Endothelial cell (in vitro differentiated cells): ENCODE data around the gene PMM2. TPM values are rescaled to one million over a fixed set of nuclear protein-coding genes. Genes with fewer than 3 reads are reported as not detected.

Experiments used
- DNase-seq: peaks from one replicate; pipeline ENCODE4 v3.0.0; 2021; ENCODE audit warnings: low spot score
- H3K27ac Mint-ChIP-seq: one replicate; pipeline ENCODE4 v1.8.0; 2021; ENCODE audit warnings: mixed read lengths, inconsistent platforms; ENCODE audit not compliant: unreplicated experiment
- H3K27me3 Mint-ChIP-seq: one replicate; pipeline ENCODE4 v1.8.0; 2021; ENCODE audit warnings: mild to moderate bottlenecking, moderate library complexity, mixed read lengths, inconsistent platforms; ENCODE audit not compliant: unreplicated experiment
- H3K36me3 Mint-ChIP-seq: one replicate; pipeline ENCODE4 v1.8.0; 2021; ENCODE audit warnings: mild to moderate bottlenecking, low read depth, mixed read lengths, inconsistent platforms; ENCODE audit not compliant: unreplicated experiment
- H3K4me1 Mint-ChIP-seq: one replicate; pipeline ENCODE4 v1.8.0; 2021; ENCODE audit warnings: mild to moderate bottlenecking, mixed read lengths, inconsistent platforms; ENCODE audit not compliant: unreplicated experiment
- H3K4me3 Mint-ChIP-seq: one replicate; pipeline ENCODE4 v1.8.0; 2021; ENCODE audit warnings: mild to moderate bottlenecking, mixed read lengths, inconsistent platforms; ENCODE audit not compliant: unreplicated experiment
- H3K9me3 Mint-ChIP-seq: one replicate; pipeline ENCODE4 v1.8.0; 2021; ENCODE audit warnings: mixed read lengths, inconsistent platforms; ENCODE audit not compliant: unreplicated experiment
- total RNA-seq: library from RNA; stranded (reverse); fragmentation: NEBNext Ultra II Directional; extraction: Animal tissue kit (Norgen Biotek cat#: 25700); gene quantifications from one replicate; pipeline ENCODE4 v1.2.1, GENCODE V29; 2021; ENCODE audit not compliant: unreplicated experiment
- TF ChIP-seq, protein P1 (sequence below): fragments of 200-600 bp; sonication (generic); IDR thresholded peaks from one replicate; pipeline ENCODE4 v1.5.0; 2021; ENCODE audit warnings: antibody characterized with exemption; ENCODE audit not compliant: unreplicated experiment

The PMM2 gene
- total RNA-seq, 1 donor from 2014 or later, result 19.3 TPM

DNA sequence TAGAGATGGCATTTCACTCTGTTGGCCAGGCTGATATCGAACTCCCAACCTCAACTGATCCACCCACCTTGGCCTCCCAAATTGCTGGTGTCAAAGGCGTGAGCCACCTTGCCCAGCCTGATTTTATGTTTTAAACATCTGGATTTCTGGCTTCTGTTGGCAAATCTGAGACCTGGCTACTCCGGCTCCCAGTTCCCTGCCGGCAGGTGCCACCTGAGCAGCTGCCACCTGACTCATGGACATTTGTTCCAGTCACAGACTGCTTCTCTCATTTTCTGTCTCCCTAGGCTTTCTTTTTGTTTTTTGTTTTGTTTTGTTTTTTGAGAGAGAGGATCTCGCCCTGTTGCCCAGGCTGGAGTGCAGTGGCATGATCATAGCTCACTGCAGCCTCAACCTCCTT is 9.6 kb downstream of the PMM2 start:
- DNase-seq, result no peak
- H3K27ac Mint-ChIP-seq, result no peak overlapping the region
- no peaks in the 10 kb centered on the region for H3K9me3 Mint-ChIP-seq
- no peaks in the 10 kb centered on the region for H3K27me3 Mint-ChIP-seq
- H3K36me3 Mint-ChIP-seq, result peaks cover 20% of the 10 kb centered on the region
- H3K4me3 Mint-ChIP-seq, result no peak overlapping the region
- TF ChIP-seq, protein P1, sequence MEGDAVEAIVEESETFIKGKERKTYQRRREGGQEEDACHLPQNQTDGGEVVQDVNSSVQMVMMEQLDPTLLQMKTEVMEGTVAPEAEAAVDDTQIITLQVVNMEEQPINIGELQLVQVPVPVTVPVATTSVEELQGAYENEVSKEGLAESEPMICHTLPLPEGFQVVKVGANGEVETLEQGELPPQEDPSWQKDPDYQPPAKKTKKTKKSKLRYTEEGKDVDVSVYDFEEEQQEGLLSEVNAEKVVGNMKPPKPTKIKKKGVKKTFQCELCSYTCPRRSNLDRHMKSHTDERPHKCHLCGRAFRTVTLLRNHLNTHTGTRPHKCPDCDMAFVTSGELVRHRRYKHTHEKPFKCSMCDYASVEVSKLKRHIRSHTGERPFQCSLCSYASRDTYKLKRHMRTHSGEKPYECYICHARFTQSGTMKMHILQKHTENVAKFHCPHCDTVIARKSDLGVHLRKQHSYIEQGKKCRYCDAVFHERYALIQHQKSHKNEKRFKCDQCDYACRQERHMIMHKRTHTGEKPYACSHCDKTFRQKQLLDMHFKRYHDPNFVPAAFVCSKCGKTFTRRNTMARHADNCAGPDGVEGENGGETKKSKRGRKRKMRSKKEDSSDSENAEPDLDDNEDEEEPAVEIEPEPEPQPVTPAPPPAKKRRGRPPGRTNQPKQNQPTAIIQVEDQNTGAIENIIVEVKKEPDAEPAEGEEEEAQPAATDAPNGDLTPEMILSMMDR, result no peak
- no peaks in the 10 kb centered on the region for H3K4me1 Mint-ChIP-seq

DNA sequence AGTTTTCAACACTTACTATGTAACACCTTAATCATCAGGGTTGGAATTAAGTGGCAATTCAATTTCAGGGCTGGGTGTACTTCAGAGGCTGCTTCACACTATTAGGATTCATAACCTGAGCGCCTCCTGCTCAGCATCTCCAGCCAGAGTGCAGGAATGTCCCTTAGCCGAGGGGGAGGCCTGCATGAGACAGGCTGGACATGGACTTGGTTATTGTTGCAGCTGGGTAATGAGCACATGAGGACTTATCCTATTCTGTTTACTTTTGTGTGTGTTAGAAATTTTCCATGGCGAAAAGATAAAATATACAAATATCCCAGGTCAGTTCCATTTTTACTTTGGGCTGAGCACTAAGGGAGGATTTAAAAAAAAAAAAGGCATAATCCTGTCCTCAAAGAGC is 10.4 kb downstream of the PMM2 start:
- Mint-ChIP-seq H3K27me3 (no peaks in the 10 kb centered on the region), H3K4me1 (no peaks in the 10 kb centered on the region), H3K36me3 (peaks cover 20% of the 10 kb centered on the region), H3K9me3 (no peaks in the 10 kb centered on the region), H3K27ac (no peak overlapping the region), H3K4me3 (no peak overlapping the region)
- TF ChIP-seq, protein P1, result no peak
- DNase-seq, result no peak

DNA sequence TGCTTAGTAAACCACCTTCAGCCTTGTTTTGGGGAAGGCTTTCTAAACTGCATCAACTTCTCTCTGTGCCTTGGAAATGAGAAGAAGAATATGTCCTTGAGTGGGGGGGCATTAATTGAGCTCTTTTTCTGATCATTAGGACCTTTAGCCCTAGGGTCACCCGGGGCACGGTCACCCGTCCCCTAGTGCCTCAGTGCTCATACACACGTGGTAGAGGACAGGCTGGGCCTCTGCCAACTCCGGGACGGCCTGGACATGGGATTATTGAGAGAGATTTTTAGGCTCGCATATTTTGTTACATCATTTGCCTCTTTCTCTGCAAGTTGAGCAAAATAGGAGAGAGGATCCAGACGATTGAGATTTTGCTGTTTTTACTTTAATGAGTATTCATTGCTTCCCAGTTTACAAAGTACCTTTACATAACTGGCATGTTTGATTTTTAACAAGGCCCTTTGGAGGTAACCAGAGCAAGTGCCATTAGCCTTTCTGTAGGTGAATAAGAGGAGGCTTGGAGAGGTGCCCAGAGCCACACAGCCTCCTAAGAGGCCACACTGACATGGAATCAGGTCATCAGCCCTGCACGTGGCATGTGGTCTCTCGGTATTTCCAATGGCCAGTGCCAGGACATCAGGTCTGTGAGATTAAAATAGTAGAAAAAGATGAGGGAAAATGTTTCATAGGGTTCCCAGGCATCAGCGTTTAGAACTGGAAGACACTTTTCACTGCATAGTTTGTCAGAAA is 11.1 kb downstream of the PMM2 start:
- TF ChIP-seq, protein P1, result no peak
- peak overlapping the region; percentile 22 for H3K27ac Mint-ChIP-seq
- H3K9me3 Mint-ChIP-seq, result no peaks in the 10 kb centered on the region
- H3K4me3 Mint-ChIP-seq, result no peak overlapping the region
- DNase-seq, result no peak
- no peaks in the 10 kb centered on the region for H3K4me1 Mint-ChIP-seq
- no peaks in the 10 kb centered on the region for H3K27me3 Mint-ChIP-seq
- H3K36me3 Mint-ChIP-seq, result peaks cover 22% of the 10 kb centered on the region

DNA sequence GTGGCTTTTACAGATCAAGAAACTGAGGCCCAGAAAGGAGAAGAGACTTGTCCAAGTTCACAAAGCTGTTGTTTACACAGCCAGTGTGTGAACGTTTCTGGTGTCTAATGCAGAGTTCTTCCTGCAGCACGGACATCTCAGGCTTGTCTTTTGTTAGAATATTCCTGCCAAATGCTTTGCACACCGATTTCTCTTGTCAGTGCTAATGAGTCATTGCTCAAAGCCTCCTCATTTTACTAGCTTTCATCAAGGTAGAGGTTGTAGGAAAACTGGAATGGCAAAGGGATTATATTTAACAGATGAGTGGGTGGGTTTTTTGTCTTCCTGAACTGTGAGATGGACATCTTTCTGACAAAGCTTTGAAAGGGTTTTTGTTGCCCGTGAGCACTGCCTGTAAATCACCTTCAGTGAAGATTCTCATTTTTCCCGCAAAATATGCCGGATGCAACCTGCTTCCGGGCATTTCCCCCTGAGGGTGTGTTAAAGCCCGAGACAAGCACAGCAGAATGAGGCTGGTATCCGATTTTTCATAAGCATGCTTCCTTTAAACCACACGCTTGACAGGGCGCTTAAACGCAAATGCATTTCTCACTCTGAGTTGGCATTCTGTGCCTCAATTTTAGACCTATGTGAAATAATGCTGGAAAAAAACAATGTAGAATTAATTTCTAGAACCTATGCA is 14.7 kb downstream of the PMM2 start:
- no peaks in the 10 kb centered on the region for H3K9me3 Mint-ChIP-seq
- H3K36me3 Mint-ChIP-seq, result peaks cover 33% of the 10 kb centered on the region
- no peak overlapping the region for H3K4me3 Mint-ChIP-seq
- no peaks in the 10 kb centered on the region for H3K27me3 Mint-ChIP-seq
- no peak for DNase-seq
- H3K4me1 Mint-ChIP-seq, result no peaks in the 10 kb centered on the region
- TF ChIP-seq, protein P1, result no peak
- no peak overlapping the region for H3K27ac Mint-ChIP-seq
